Keratinocyte (primary cell): Measurements from ENCODE around the gene TAPBP. TPM values are rescaled to one million over a fixed set of nuclear protein-coding genes. Genes with fewer than 3 reads are reported as not detected.
A peak's percentile ranks its signal among the peaks of the same experiment; 100 is the strongest.

Source experiments
- DNase-seq: peaks from one replicate; pipeline ENCODE4 v3.0.0-alpha.2; 2011; ENCODE audit warnings: low read depth, missing footprints, low spot score
- FAIRE-seq: peaks from 2 replicates; lab custom pipeline; 2011; peaks lifted over from hg19 to GRCh38; lab: Jason Lieb, UNC
- H2AFZ ChIP-seq: 2 replicates; pipeline ENCODE4 v1.6.0; 2012; ENCODE audit warnings: low read length, control low read depth, inconsistent platforms; ENCODE audit not compliant: control insufficient read depth
- H3K27ac ChIP-seq: 2 replicates; pipeline ENCODE4 v1.5.1; 2011; ENCODE audit warnings: low read length; ENCODE audit not compliant: control insufficient read depth, insufficient read depth
- H3K27me3 ChIP-seq: 3 replicates; pipeline ENCODE4 v1.6.0; 2011; ENCODE audit warnings: low read length; ENCODE audit not compliant: control insufficient read depth, insufficient read depth; ENCODE audit errors: extremely low read depth
- H3K36me3 ChIP-seq, 2 experiments: 2 replicates in 1 of 2; 3 replicates in 1 of 2; pipeline ENCODE4 v1.5.1; 2011; ENCODE audit warnings: low read length in 2 of 2, mild to moderate bottlenecking in 1 of 2; ENCODE audit not compliant: control insufficient read depth in 2 of 2, insufficient read depth in 2 of 2; ENCODE audit errors: extremely low read depth in 1 of 2
- H3K4me1 ChIP-seq: 3 replicates; pipeline ENCODE4 v1.5.1; 2011; ENCODE audit warnings: low read length; ENCODE audit not compliant: control insufficient read depth, insufficient read depth; ENCODE audit errors: extremely low read depth
- H3K4me2 ChIP-seq: 3 replicates; pipeline ENCODE4 v1.6.0; 2011; ENCODE audit warnings: low read depth, low read length; ENCODE audit not compliant: control insufficient read depth, insufficient read depth; ENCODE audit errors: extremely low read depth
- H3K4me3 ChIP-seq, 3 experiments: fragments of 200-600 bp in 1 of 3; sonication (generic) in 1 of 3; 2 replicates in 2 of 3; 3 replicates in 1 of 3; pipeline ENCODE4 v1.5.1; 2011 to 2016; ENCODE audit warnings: low read length in 3 of 3, mild to moderate bottlenecking in 3 of 3, control low read depth in 2 of 3, inconsistent platforms in 1 of 3, low read depth in 1 of 3, mixed read lengths in 1 of 3, mixed run types in 1 of 3, moderate library complexity in 1 of 3; ENCODE audit not compliant: control insufficient read depth in 2 of 3, insufficient read depth in 2 of 3; ENCODE audit errors: extremely low read depth in 1 of 3
- H3K79me2 ChIP-seq: 2 replicates; pipeline ENCODE4 v1.6.0; 2012; ENCODE audit warnings: low read length; ENCODE audit not compliant: control insufficient read depth, insufficient read depth
- H3K9ac ChIP-seq: 3 replicates; pipeline ENCODE4 v1.6.0; 2011; ENCODE audit warnings: low read length; ENCODE audit not compliant: control insufficient read depth, insufficient read depth; ENCODE audit errors: extremely low read depth
- H3K9me1 ChIP-seq: 3 replicates; pipeline ENCODE4 v1.6.0; 2011; ENCODE audit warnings: low read length; ENCODE audit not compliant: control insufficient read depth, insufficient read depth; ENCODE audit errors: extremely low read depth
- H3K9me3 ChIP-seq: 2 replicates; pipeline ENCODE4 v1.5.1; 2012; ENCODE audit warnings: low read depth, low read length; ENCODE audit not compliant: control insufficient read depth
- H4K20me1 ChIP-seq: 3 replicates; pipeline ENCODE4 v1.6.0; 2011; ENCODE audit warnings: low read length; ENCODE audit not compliant: control insufficient read depth, insufficient read depth; ENCODE audit errors: extremely low read depth
- EZH2 ChIP-seq: IDR thresholded peaks from one replicate; pipeline ENCODE4 v1.6.1; 2012; ENCODE audit warnings: inconsistent platforms, mild to moderate bottlenecking, low read length, moderate library complexity
- dilution Hi-C: fragments of 300-500 bp; cut with MboI; formaldehyde crosslinking; loops from one replicate; pipeline ENCODE4 v1.7.0; 2020; ENCODE audit warnings: low sequenced_read_pairs; ENCODE audit not compliant: extremely low pct_ligation_motif_present
- polyA plus RNA-seq, 5 experiments: library from polyadenylated mRNA; depleted of rRNA in 3 of 5; stranded (reverse) in 3 of 5; stranded (forward) in 1 of 5; unstranded in 1 of 5; fragments of >200 nt; gene quantifications; 1 replicate in 1 of 5; 2 replicates in 3 of 5; 3 replicates in 1 of 5; pipeline versions ENCODE4 v1.2.1 to v1.2.3, GENCODE V29; 2011 to 2012; ENCODE audit warnings: missing spikeins in 2 of 5, low read depth in 1 of 5, low replicate concordance in 1 of 5
- TF ChIP-seq, protein P1 (sequence below), 3 experiments: IDR thresholded peaks in 1 of 3; conservative IDR thresholded peaks in 1 of 3; optimal IDR thresholded peaks in 1 of 3; 2 replicates in 2 of 3; 3 replicates in 1 of 3; pipeline versions ENCODE3 to v1.5.1; 2011; ENCODE audit warnings: low read length in 3 of 3, mild to moderate bottlenecking in 3 of 3, moderate library complexity in 2 of 3, control low read depth in 1 of 3, inconsistent platforms in 1 of 3; ENCODE audit not compliant: insufficient read depth in 2 of 3; ENCODE audit errors: extremely low read depth in 1 of 3

Gene TAPBP
- polyA plus RNA-seq, 1 donor (not counting 4 experiments of a cell fraction or from before 2014, with no cell fraction given), result 22.2 TPM

DNA sequence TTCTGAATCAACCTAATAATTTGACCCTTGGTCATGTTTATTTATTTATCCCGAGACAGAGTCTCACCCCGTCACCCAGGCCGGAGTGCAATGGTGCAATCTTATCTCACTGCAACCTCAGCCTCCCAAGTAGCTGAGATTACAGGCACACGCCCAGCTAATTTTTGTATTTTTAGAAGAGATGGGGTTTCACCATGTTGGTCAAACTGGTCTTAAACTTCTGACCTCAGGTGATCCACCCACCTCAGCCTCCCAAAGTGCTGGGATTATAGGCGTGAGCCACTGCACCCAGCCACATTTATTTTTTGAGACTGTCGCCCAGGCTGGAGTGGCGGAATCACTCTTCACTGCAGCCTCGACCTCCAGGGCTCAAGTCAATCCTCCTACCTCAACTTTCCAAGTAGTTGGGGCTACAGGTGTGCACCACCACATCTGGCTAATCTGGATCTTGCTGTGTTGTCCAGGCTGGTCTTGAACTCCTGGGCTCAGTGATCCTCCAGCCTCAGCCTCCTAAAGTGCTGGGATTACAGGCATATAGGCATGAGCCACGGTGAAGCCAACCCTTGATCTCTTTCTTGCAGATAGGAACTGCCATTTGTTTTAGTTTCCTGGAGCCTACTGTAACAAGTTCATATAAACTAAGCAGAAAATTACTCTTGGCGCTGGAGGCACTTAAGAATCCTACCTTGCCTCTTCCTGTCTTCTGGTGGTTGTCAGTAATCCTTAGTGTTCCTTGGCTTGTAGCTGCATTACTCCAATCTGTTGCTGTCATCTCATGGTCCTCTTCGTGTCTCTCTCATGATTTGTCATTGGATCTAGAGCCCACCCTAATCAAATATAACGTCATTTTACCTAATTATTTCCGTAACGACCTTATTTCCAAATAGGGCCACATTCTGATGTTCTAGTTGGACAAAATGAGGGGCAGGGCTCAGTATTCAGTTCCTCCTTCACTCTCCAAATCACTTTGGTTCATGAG, 39.7 kb downstream of the TAPBP start:
- no peaks in the 10 kb centered on the region for H3K27me3 ChIP-seq
- no peak overlapping the region for H2AFZ ChIP-seq
- FAIRE-seq (no peak), DNase-seq (no peak)
- H3K4me2 ChIP-seq, result peak overlapping the region; percentile 93
- peak overlapping the region; percentile 76 to 100 (median 96) for H3K4me3 ChIP-seq
- peak overlapping the region; percentile 99 for H3K27ac ChIP-seq
- peaks cover 54% of the 10 kb centered on the region for H3K79me2 ChIP-seq
- TF ChIP-seq EZH2, result no peak
- TF ChIP-seq, protein P1, sequence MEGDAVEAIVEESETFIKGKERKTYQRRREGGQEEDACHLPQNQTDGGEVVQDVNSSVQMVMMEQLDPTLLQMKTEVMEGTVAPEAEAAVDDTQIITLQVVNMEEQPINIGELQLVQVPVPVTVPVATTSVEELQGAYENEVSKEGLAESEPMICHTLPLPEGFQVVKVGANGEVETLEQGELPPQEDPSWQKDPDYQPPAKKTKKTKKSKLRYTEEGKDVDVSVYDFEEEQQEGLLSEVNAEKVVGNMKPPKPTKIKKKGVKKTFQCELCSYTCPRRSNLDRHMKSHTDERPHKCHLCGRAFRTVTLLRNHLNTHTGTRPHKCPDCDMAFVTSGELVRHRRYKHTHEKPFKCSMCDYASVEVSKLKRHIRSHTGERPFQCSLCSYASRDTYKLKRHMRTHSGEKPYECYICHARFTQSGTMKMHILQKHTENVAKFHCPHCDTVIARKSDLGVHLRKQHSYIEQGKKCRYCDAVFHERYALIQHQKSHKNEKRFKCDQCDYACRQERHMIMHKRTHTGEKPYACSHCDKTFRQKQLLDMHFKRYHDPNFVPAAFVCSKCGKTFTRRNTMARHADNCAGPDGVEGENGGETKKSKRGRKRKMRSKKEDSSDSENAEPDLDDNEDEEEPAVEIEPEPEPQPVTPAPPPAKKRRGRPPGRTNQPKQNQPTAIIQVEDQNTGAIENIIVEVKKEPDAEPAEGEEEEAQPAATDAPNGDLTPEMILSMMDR (optimal IDR thresholded peaks at IDR 0.05 in 1 of 3, IDR thresholded peaks at IDR 0.05 in 1 of 3, conservative IDR thresholded peaks at IDR 0.05 in 1 of 3; ENCODE audit: extremely low read depth in 1 of 3, insufficient read depth in 2 of 3, low read length in 3 of 3), result no peak
- peaks cover 34% of the 10 kb centered on the region for H4K20me1 ChIP-seq
- H3K4me1 ChIP-seq, result peaks cover 35% of the 10 kb centered on the region
- H3K9ac ChIP-seq, result peak overlapping the region; percentile 98
- H3K9me1 ChIP-seq, result peaks cover 2% of the 10 kb centered on the region
- dilution Hi-C loops, result no loop called here
- peaks cover 21 to 52% of the 10 kb centered on the region in 2 experiments for H3K36me3 ChIP-seq
- no peaks in the 10 kb centered on the region for H3K9me3 ChIP-seq

DNA sequence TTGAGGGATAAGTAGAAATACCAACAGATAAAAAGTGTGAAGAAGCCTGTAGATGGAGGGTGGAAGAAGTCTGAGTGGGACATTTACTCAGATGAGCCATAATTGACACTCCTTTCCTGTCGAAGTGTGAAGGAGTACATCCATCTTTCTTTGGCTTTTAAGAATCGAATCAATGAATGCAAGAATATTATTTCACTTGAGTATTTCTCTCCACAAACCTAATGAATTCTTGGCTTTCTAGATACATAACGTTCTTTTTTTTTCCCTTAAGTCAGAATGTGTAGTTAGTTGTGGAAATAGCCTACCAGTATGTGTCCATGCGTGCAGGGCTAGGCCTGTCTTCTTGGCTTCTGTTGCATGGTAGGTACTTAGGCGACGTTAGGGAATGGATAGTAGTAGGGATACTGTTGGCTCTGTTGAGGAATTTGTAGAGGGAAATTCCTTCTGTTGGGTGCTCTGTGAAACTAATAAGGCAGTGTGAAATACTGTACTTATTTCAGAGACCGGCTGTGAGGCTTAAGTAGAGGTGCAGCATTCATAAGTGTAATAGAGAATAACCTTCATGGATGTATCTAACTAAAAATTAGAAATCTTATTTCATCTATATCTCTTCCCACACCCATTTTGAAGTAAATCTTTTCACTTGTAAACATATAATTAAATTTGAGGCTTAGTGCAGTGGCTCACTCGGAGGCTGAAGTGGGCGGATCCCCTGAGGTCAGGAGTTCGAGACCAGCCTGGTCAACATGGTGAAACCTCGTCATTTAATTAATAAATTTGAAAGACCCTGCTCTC, 40.6 kb downstream of the TAPBP start:
- peak overlapping the region; percentile 93 for H3K4me2 ChIP-seq
- H3K27ac ChIP-seq, result peak overlapping the region; percentile 99
- H3K9me3 ChIP-seq, result no peaks in the 10 kb centered on the region
- FAIRE-seq (no peak), DNase-seq (no peak)
- no peaks in the 10 kb centered on the region for H3K27me3 ChIP-seq
- H2AFZ ChIP-seq, result no peak overlapping the region
- H3K9ac ChIP-seq, result peak overlapping the region; percentile 98
- H4K20me1 ChIP-seq, result peaks cover 34% of the 10 kb centered on the region
- dilution Hi-C loops, result no loop called here
- peaks cover 2% of the 10 kb centered on the region for H3K9me1 ChIP-seq
- H3K79me2 ChIP-seq, result peaks cover 54% of the 10 kb centered on the region
- peaks cover 35% of the 10 kb centered on the region for H3K4me1 ChIP-seq
- TF ChIP-seq, protein P1 (optimal IDR thresholded peaks at IDR 0.05 in 1 of 3, IDR thresholded peaks at IDR 0.05 in 1 of 3, conservative IDR thresholded peaks at IDR 0.05 in 1 of 3; ENCODE audit: extremely low read depth in 1 of 3, insufficient read depth in 2 of 3, low read length in 3 of 3), result no peak
- no peak for TF ChIP-seq EZH2
- peak overlapping the region; percentile 76 to 100 (median 96) for H3K4me3 ChIP-seq
- H3K36me3 ChIP-seq, result peaks cover 23 to 53% of the 10 kb centered on the region in 2 experiments
